Upper lobe of left lung (tissue), 4 donors: Measurements from ENCODE around the gene RHOT1.

Experiments used
- EP300 ChIP-seq, 4 donors: sonication (generic); formaldehyde crosslinking; IDR thresholded peaks; one replicate each; pipeline ENCODE4 v1.5.1; 2017; ENCODE audit warnings: antibody characterized with exemption in 4 of 4, control low read depth in 2 of 4
- POLR2A ChIP-seq, 4 donors: fragments of 450-650 bp; IDR thresholded peaks; one replicate each; pipeline ENCODE4 v1.5.1; 2016 to 2017; ENCODE audit warnings: antibody characterized with exemption in 4 of 4, mild to moderate bottlenecking in 2 of 4
- POLR2AphosphoS5 ChIP-seq, 2 donors: sonication (generic); formaldehyde crosslinking; IDR thresholded peaks; one replicate each; pipeline ENCODE4 v1.5.1; 2017; ENCODE audit warnings: antibody characterized with exemption in 2 of 2
- TF ChIP-seq, protein P1 (sequence below), 6 experiments: fragments of 450-650 bp in 4 of 6; fragments of 200-600 bp in 2 of 6; sonication (generic) in 2 of 6; IDR thresholded peaks; one replicate each; pipeline ENCODE4 v1.5.1; 2016 to 2019; ENCODE audit warnings: antibody characterized with exemption in 6 of 6

DNA sequence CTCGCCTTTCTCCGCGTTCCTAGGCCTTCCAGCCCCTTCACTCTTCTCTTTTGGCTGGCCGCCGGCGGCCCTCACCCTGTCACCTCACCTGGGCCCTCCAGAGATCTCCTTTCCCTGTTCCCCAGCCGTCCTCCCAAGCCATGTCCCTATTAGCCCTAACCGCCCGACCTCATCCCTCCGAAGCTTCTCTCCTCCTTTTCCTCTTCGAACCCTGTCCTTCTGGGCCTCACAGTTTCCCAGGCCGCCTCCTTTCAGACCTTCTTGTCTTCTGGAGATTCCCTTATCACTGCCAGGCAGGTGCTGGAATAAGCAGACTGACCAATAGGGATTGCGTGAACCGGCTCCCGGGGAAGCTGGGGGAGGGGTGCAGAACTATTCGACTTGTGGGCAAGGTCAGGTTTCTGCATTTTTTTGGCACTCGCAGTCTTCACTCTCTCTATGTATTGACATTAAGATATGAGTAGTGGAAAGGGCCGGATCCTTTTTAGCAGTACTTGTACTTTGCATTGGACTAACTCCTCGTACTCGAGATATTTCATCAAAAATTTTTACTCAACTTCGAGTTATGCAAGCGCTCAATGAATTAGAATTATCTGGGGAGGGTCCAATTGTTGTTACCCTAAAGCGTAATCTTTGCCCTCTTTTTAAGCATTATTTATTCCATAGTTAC is 690 bp downstream of the RHOT1 start:
- peak in 2 of 4 donors; percentile 43 to 55 for TF ChIP-seq POLR2A (IDR thresholded peaks at IDR 0.05)
- TF ChIP-seq, protein P1, sequence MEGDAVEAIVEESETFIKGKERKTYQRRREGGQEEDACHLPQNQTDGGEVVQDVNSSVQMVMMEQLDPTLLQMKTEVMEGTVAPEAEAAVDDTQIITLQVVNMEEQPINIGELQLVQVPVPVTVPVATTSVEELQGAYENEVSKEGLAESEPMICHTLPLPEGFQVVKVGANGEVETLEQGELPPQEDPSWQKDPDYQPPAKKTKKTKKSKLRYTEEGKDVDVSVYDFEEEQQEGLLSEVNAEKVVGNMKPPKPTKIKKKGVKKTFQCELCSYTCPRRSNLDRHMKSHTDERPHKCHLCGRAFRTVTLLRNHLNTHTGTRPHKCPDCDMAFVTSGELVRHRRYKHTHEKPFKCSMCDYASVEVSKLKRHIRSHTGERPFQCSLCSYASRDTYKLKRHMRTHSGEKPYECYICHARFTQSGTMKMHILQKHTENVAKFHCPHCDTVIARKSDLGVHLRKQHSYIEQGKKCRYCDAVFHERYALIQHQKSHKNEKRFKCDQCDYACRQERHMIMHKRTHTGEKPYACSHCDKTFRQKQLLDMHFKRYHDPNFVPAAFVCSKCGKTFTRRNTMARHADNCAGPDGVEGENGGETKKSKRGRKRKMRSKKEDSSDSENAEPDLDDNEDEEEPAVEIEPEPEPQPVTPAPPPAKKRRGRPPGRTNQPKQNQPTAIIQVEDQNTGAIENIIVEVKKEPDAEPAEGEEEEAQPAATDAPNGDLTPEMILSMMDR (IDR thresholded peaks at IDR 0.05), result no peak
- TF ChIP-seq POLR2AphosphoS5 (IDR thresholded peaks at IDR 0.05), result peak; percentile 39 to 67
- TF ChIP-seq EP300 (IDR thresholded peaks at IDR 0.05), result peak in 1 of 4 donors; percentile 43
